PC-3 (cell line): ENCODE measurements around the gene ANKRD11. TPM values are rescaled to one million over a fixed set of nuclear protein-coding genes. Genes with fewer than 3 reads are reported as not detected.

Experiments used
- ATAC-seq: fragments of 200-7000 bp; cut with Tn5 transposase; 2 replicates; pipeline ENCODE4 v1.9.1; 2020; ENCODE audit warnings: mild to moderate bottlenecking, moderate library complexity
- BruUV-seq: library from RNA; stranded (reverse); fragments of 400-500 nt; replicated peaks from 2 replicates; lab custom pipeline; 2021; lab: Mats Ljungman, UMichigan
- CTCF ChIA-PET: fragments of 300-600 bp; sonication (Branson Sonifier 250); formaldehyde crosslinking; loops from one replicate; lab custom pipeline; 2022; ENCODE audit warnings: antibody characterized with exemption; lab: Charles Lee
- POLR2A ChIA-PET: fragments of 300-600 bp; sonication (Branson Sonifier 250); formaldehyde crosslinking; loops from one replicate; lab custom pipeline; 2022; ENCODE audit warnings: antibody characterized with exemption; ENCODE audit not compliant: unreplicated experiment; lab: Charles Lee
- DNase-seq: peaks from one replicate; pipeline ENCODE4 v3.0.0-alpha.2; 2015
- H2AFZ ChIP-seq: fragments of 300-600 bp; sonication (generic); 2 replicates; pipeline ENCODE4 v1.6.0; 2016; ENCODE audit warnings: antibody characterized with exemption, low read length
- H3F3A ChIP-seq: fragments of 300-600 bp; sonication (generic); one replicate; pipeline ENCODE4 v1.6.0; 2017; ENCODE audit warnings: antibody characterized with exemption, low read length, control low read depth, mild to moderate bottlenecking; ENCODE audit not compliant: unreplicated experiment
- H3K27ac ChIP-seq: fragments of 300-600 bp; sonication (generic); 2 replicates; pipeline ENCODE4 v1.5.1; 2016; ENCODE audit warnings: mild to moderate bottlenecking, low read length
- H3K27me3 ChIP-seq: fragments of 300-600 bp; sonication (generic); 2 replicates; pipeline ENCODE4 v1.6.1; 2016; ENCODE audit warnings: low read length, mixed read lengths
- H3K36me3 ChIP-seq: fragments of 300-600 bp; sonication (generic); 2 replicates; pipeline ENCODE4 v1.6.1; 2016; ENCODE audit warnings: low read depth, mixed run types, low read length, mixed read lengths
- H3K4me1 ChIP-seq: fragments of 300-600 bp; sonication (generic); 2 replicates; pipeline ENCODE4 v1.5.1; 2016; ENCODE audit warnings: low read length; ENCODE audit not compliant: insufficient read depth
- H3K4me2 ChIP-seq: fragments of 300-600 bp; sonication (generic); 2 replicates; pipeline ENCODE4 v1.6.0; 2016; ENCODE audit warnings: low read length
- H3K4me3 ChIP-seq: fragments of 300-600 bp; sonication (generic); 2 replicates; pipeline ENCODE4 v1.5.1; 2016; ENCODE audit warnings: mild to moderate bottlenecking, low read length, mixed read lengths
- H3K79me2 ChIP-seq: fragments of 300-600 bp; sonication (generic); 2 replicates; pipeline ENCODE4 v1.6.1; 2017; ENCODE audit warnings: low read length, mixed read lengths
- H3K9ac ChIP-seq: fragments of 300-600 bp; sonication (generic); 2 replicates; pipeline ENCODE4 v1.6.0; 2016; ENCODE audit warnings: mild to moderate bottlenecking, low read length
- H3K9me2 ChIP-seq: fragments of 300-600 bp; sonication (generic); replicated peaks from 2 replicates; pipeline ENCODE4 v1.6.1; 2016; ENCODE audit warnings: mixed run types, low read length, mixed read lengths
- H3K9me3 ChIP-seq: fragments of 300-600 bp; sonication (generic); 2 replicates; pipeline ENCODE4 v1.6.1; 2016; ENCODE audit warnings: low read length, mixed read lengths
- H4K20me1 ChIP-seq: fragments of 300-600 bp; sonication (generic); 2 replicates; pipeline ENCODE4 v1.6.1; 2016; ENCODE audit warnings: low read length, mixed read lengths
- CTCF ChIP-seq: fragments of 300-600 bp; sonication (generic); conservative IDR thresholded peaks from 2 replicates; pipeline ENCODE4 v1.5.1; 2017; ENCODE audit warnings: antibody characterized with exemption, low read depth, mild to moderate bottlenecking, low read length
- EZH2 ChIP-seq: fragments of 300-600 bp; sonication (generic); IDR thresholded peaks from one replicate; pipeline ENCODE4 v1.6.1; 2017; ENCODE audit warnings: antibody characterized with exemption, mild to moderate bottlenecking, low read length; ENCODE audit not compliant: unreplicated experiment
- EZH2phosphoT487 ChIP-seq: fragments of 300-600 bp; sonication (generic); IDR thresholded peaks from 2 replicates; pipeline ENCODE4 v1.6.1; 2018; ENCODE audit warnings: mild to moderate bottlenecking, antibody characterized with exemption, low read length, borderline replicate concordance
- intact Hi-C: fragments of 100-400 bp; cut with micrococcal nuclease; formaldehyde crosslinking; loops from 2 replicates; pipeline ENCODE4 v1.9.0; 2023
- total RNA-seq: library from RNA; depleted of rRNA; stranded (reverse); fragments of >200 nt; gene quantifications from 2 replicates; pipeline ENCODE4 v1.2.3, GENCODE V29; 2014

The ANKRD11 gene
- total RNA-seq, 1 experiment from 2014 or later: 65.0 TPM

GRCh38 chr16:89304181-89304851, 186.0 kb downstream of the ANKRD11 start:
- no peak for DNase-seq
- intact Hi-C loops: no loop called here
- H3K4me2 ChIP-seq: no peak overlapping the region
- CTCF ChIA-PET: interaction anchor here (0.6 to 0.7 kb wide), 2 partner anchors 12 to 57 kb away, joined by 3 read pairs; no protein-coding TSS in a partner anchor
- POLR2A ChIA-PET: no interaction called here
- H3K36me3 ChIP-seq: peaks cover 16% of the 10 kb centered on the region
- H3K9ac ChIP-seq: no peak overlapping the region
- BruUV-seq: no TSS peak
- peaks cover 61% of the 10 kb centered on the region for H3K79me2 ChIP-seq
- no peaks in the 10 kb centered on the region for H3K27me3 ChIP-seq
- TF ChIP-seq EZH2phosphoT487 (no peak), CTCF (no peak), EZH2 (no peak)
- peaks cover 16% of the 10 kb centered on the region for H3K4me1 ChIP-seq
- H3K27ac ChIP-seq: no peak overlapping the region
- H3K9me2 ChIP-seq: no peaks in the 10 kb centered on the region
- no peak for ATAC-seq
- no peak overlapping the region for H3K4me3 ChIP-seq
- no peaks in the 10 kb centered on the region for H3F3A ChIP-seq
- H2AFZ ChIP-seq: no peak overlapping the region
- 0 out of 2 replicates have a peak, but pooled peaks cover 7% of the 10 kb centered on the region for H4K20me1 ChIP-seq
- no peaks in the 10 kb centered on the region for H3K9me3 ChIP-seq

GRCh38 chr16:89303617-89304016, 186.7 kb downstream of the ANKRD11 start:
- no peak for DNase-seq
- BruUV-seq: no TSS peak
- no peak overlapping the region for H3K4me2 ChIP-seq
- peaks cover 59% of the 10 kb centered on the region for H3K79me2 ChIP-seq
- ChIA-PET CTCF (interaction anchor here (0.6 to 0.7 kb wide), 2 partner anchors 13 to 56 kb away, joined by 3 read pairs; no protein-coding TSS in a partner anchor), POLR2A (no interaction called here)
- no peak overlapping the region for H3K27ac ChIP-seq
- no peaks in the 10 kb centered on the region for H3F3A ChIP-seq
- H4K20me1 ChIP-seq: 0 out of 2 replicates have a peak, but pooled peaks cover 1% of the 10 kb centered on the region
- no peak overlapping the region for H3K9ac ChIP-seq
- H3K4me3 ChIP-seq: no peak overlapping the region
- H3K9me2 ChIP-seq: no peaks in the 10 kb centered on the region
- intact Hi-C loops: no loop called here
- no peaks in the 10 kb centered on the region for H3K9me3 ChIP-seq
- H3K27me3 ChIP-seq: no peaks in the 10 kb centered on the region
- no peak overlapping the region for H2AFZ ChIP-seq
- peaks cover 16% of the 10 kb centered on the region for H3K4me1 ChIP-seq
- TF ChIP-seq EZH2phosphoT487 (no peak), CTCF (no peak), EZH2 (no peak)
- ATAC-seq: no peak
- peaks cover 16% of the 10 kb centered on the region for H3K36me3 ChIP-seq

GRCh38 chr16:89300976-89301360, 189.4 kb downstream of the ANKRD11 start:
- Histone ChIP-seq H3K36me3 (peaks cover 16% of the 10 kb centered on the region), H3K9me2 (no peaks in the 10 kb centered on the region), H3K27me3 (no peaks in the 10 kb centered on the region), H4K20me1 (no peaks in the 10 kb centered on the region), H2AFZ (no peak overlapping the region), H3K79me2 (peaks cover 64% of the 10 kb centered on the region), H3K9me3 (no peaks in the 10 kb centered on the region), H3K4me3 (no peak overlapping the region), H3K4me2 (no peak overlapping the region), H3K9ac (peak overlapping the region; percentile 14; the same call in 1 of the 2 replicates), H3K27ac (peak overlapping the region; percentile 93), H3K4me1 (peaks cover 16% of the 10 kb centered on the region), H3F3A (no peaks in the 10 kb centered on the region)
- TF ChIP-seq CTCF: no peak
- TF ChIP-seq EZH2: no peak
- TF ChIP-seq EZH2phosphoT487: no peak
- ATAC-seq (no peak), DNase-seq (no peak)
- ChIA-PET CTCF (no interaction called here), POLR2A (no interaction called here)
- no TSS peak for BruUV-seq
- intact Hi-C loops: no loop called here
